K562 (cell line): ENCODE results near the gene ATP2B1. TPM values are rescaled to one million over a fixed set of nuclear protein-coding genes. Genes with fewer than 3 reads are reported as not detected.

Experiments
- C11orf30 ChIP-seq: fragments of 450-650 bp; IDR thresholded peaks from 2 replicates; pipeline ENCODE4 v1.6.1; 2016; ENCODE audit warnings: low read depth, mild to moderate bottlenecking
- DMBX1 ChIP-seq: fragments of 250-450 bp; sonication (Bioruptor Pico); IDR thresholded peaks from 2 replicates; pipeline ENCODE4 v1.8.0; 2022; ENCODE audit warnings: inconsistent platforms, mild to moderate bottlenecking, moderate library complexity, borderline replicate concordance
- EP300 ChIP-seq: IDR thresholded peaks from 2 replicates; pipeline ENCODE4 v1.6.1; 2012; ENCODE audit warnings: low read length, improper control_type of control experiment
- GATAD2A ChIP-seq: fragments of 450-650 bp; IDR thresholded peaks from 2 replicates; pipeline ENCODE4 v1.6.1; 2017
- GTF2F1 ChIP-seq: IDR thresholded peaks from 2 replicates; pipeline ENCODE4 v1.6.1; 2011; ENCODE audit warnings: low read depth, low read length, improper control_type of control experiment
- MYNN ChIP-seq, 2 experiments: sonication (generic); formaldehyde crosslinking in 1 of 2; IDR thresholded peaks; 2 replicates each; pipeline versions ENCODE4 v1.5.0 to v1.6.1; 2016 to 2020; ENCODE audit warnings: antibody characterized with exemption in 1 of 2, missing genetic modification reagents in 1 of 2
- NFRKB ChIP-seq: fragments of 450-650 bp; IDR thresholded peaks from 2 replicates; pipeline ENCODE4 v1.6.1; 2016; ENCODE audit warnings: low read depth
- REST ChIP-seq, 2 experiments: fragments of 450-650 bp; formaldehyde crosslinking in 1 of 2; IDR thresholded peaks; 2 replicates each; pipeline versions ENCODE4 v1.4.0 to v1.6.1; 2014 to 2020; ENCODE audit warnings: mild to moderate bottlenecking in 2 of 2, borderline replicate concordance in 1 of 2, low read depth in 1 of 2
- SREBF2 ChIP-seq: sonication (generic); formaldehyde crosslinking; IDR thresholded peaks from 2 replicates; pipeline ENCODE4 v1.4.0; 2020; ENCODE audit warnings: mild to moderate bottlenecking, missing genetic modification reagents
- TBL1XR1 ChIP-seq, 2 experiments: IDR thresholded peaks; 2 replicates each; pipeline ENCODE4 v1.6.1; 2012; ENCODE audit warnings: improper control_type of control experiment in 2 of 2, low read length in 2 of 2, mild to moderate bottlenecking in 1 of 2
- TBP ChIP-seq: optimal IDR thresholded peaks from 2 replicates; pipeline ENCODE3; 2011; ENCODE audit warnings: low read depth, low read length, improper control_type of control experiment
- ZNF174 ChIP-seq: fragments of 250-450 bp; sonication (Bioruptor Pico); IDR thresholded peaks from 2 replicates; pipeline ENCODE4 v1.4.0; 2020; ENCODE audit warnings: mild to moderate bottlenecking
- ZNF347 ChIP-seq: fragments of 450-650 bp; formaldehyde crosslinking; IDR thresholded peaks from 2 replicates; pipeline ENCODE4 v1.4.0; 2020; ENCODE audit warnings: low read depth, mild to moderate bottlenecking, moderate library complexity
- ZNF592 ChIP-seq: fragments of 450-650 bp; IDR thresholded peaks from 2 replicates; pipeline ENCODE4 v1.6.1; 2017; ENCODE audit warnings: antibody characterized with exemption, mild to moderate bottlenecking
- polyA plus RNA-seq, 8 experiments: library from polyadenylated mRNA; depleted of rRNA in 4 of 8; stranded (reverse) in 5 of 8; unstranded in 3 of 8; fragments of >200 nt; fragmentation: Nextera tagmentation in 2 of 8; fragmentation: Illumina TruSeq in 1 of 8; extraction: Ambion mirVana in 2 of 8; extraction: Trizol in 1 of 8; gene quantifications; 2 replicates each; pipeline versions ENCODE4 v1.2.1 to v1.2.3, GENCODE V29; 2011 to 2014; ENCODE audit warnings: inconsistent platforms in 1 of 8, missing spikeins in 1 of 8
- total RNA-seq, 7 experiments: library from RNA; depleted of rRNA in 6 of 7; stranded (reverse); fragments of >200 nt in 6 of 7; fragmentation: Illumina TruSeq in 2 of 7; extraction: Trizol in 2 of 7; gene quantifications; 2 replicates each; pipeline versions ENCODE4 v1.2.1 to v1.2.3, GENCODE V29; 2011 to 2021; ENCODE audit warnings: low replicate concordance in 1 of 7

Gene ATP2B1
- total and polyA plus RNA-seq, 9 of the 15 experiments (the other 6 are each of a cell fraction or from before 2014, with no cell fraction given): 8.6 to 39.0 (median 27.8) TPM

GRCh38 chr12:89663577-89664357, 44.9 kb downstream of the ATP2B1 start (continued):
- TF ChIP-seq REST (IDR thresholded peaks at IDR 0.05; ENCODE audit: borderline replicate concordance): 0 out of 2 replicates have a peak, but pooled peaks have one; percentile 7
- TF ChIP-seq REST (CRISPR knock-in tag; IDR thresholded peaks at IDR 0.05; ENCODE audit: low read depth): no peak
- no peak for TF ChIP-seq NFRKB
- TF ChIP-seq ZNF592: no peak
- TF ChIP-seq GTF2F1: no peak
- no peak for TF ChIP-seq TBP
- no peak for TF ChIP-seq ZNF347 (CRISPR knock-in tag)
- TF ChIP-seq DMBX1 (CRISPR knock-in tag): no peak
- TF ChIP-seq C11orf30: peak; percentile 25; the same call in 1 of the 2 replicates
- TF ChIP-seq SREBF2 (CRISPR knock-in tag): no peak
- TF ChIP-seq EP300: peak; percentile 80
- TF ChIP-seq GATAD2A: 0 out of 2 replicates have a peak, but pooled peaks have one; percentile 22
- TF ChIP-seq TBL1XR1 (IDR thresholded peaks at IDR 0.05; ENCODE audit: low read length in 2 of 2): peak in 1 of 2 experiments; percentile 29; a peak in 1 of 4 replicates
- TF ChIP-seq ZNF174 (CRISPR knock-in tag): no peak
- no peak for TF ChIP-seq MYNN (IDR thresholded peaks at IDR 0.05)
- no peak for TF ChIP-seq MYNN (CRISPR knock-in tag; IDR thresholded peaks at IDR 0.05)
